HG03175 (cell line): ENCODE results near the gene KIF19.

Experiments used
- ATAC-seq: cut with Tn5 transposase; IDR thresholded peaks from one replicate; pipeline ENCODE4 v1.9.1; 2021; ENCODE audit warnings: mild to moderate bottlenecking, moderate library complexity; ENCODE audit not compliant: unreplicated experiment

Gene KIF19

GRCh38 chr17:74359916-74360315 is 33.9 kb downstream of the KIF19 start:
- ATAC-seq, result no peak

GRCh38 chr17:74360899-74361229 is 34.8 kb downstream of the KIF19 start:
- ATAC-seq, result no peak

GRCh38 chr17:74361230-74362068 is 35.4 kb downstream of the KIF19 start, which contains the start of gene BTBD17:
TSS of gene BTBD17 (minus strand) at chr17:74361868. CDS start at chr17:74361819, 49 bp downstream.
- no peak for ATAC-seq

- ATAC-seq, result no peak
These were observed 36.0 kb downstream of the KIF19 start for GRCh38 chr17:74362069-74362405.

GRCh38 chr17:74362810-74363498 is 36.9 kb downstream of the KIF19 start:
- no peak for ATAC-seq

GRCh38 chr17:74367206-74367605 is 41.2 kb downstream of the KIF19 start, which contains the start of gene GPR142:
TSS of gene GPR142 (plus strand) at chr17:74367506. CDS start at chr17:74369541, 2,035 bp downstream.
- ATAC-seq, result no peak

GRCh38 chr17:74368341-74369081 is 42.5 kb downstream of the KIF19 start:
- ATAC-seq, result no peak

- ATAC-seq, result no peak
These were observed 43.2 kb downstream of the KIF19 start for GRCh38 chr17:74369221-74369620.

GRCh38 chr17:74369665-74370490 is 43.9 kb downstream of the KIF19 start:
- no peak for ATAC-seq

- ATAC-seq, result no peak
These were observed 45.7 kb downstream of the KIF19 start for GRCh38 chr17:74371653-74372147.

- ATAC-seq, result no peak
These were observed 46.4 kb downstream of the KIF19 start for GRCh38 chr17:74372426-74372825.

GRCh38 chr17:74373838-74374606 is 48.0 kb downstream of the KIF19 start:
- ATAC-seq, result no peak

- ATAC-seq, result no peak
These were observed 48.8 kb downstream of the KIF19 start for GRCh38 chr17:74374858-74375257.

- peak; percentile 53 for ATAC-seq
These were observed 53.6 kb downstream of the KIF19 start for GRCh38 chr17:74379495-74380085.

- no peak for ATAC-seq
These were observed 54.3 kb downstream of the KIF19 start for GRCh38 chr17:74380086-74380958.

GRCh38 chr17:74380959-74381808 is 55.2 kb downstream of the KIF19 start:
- no peak for ATAC-seq

GRCh38 chr17:74383141-74383540 is 57.1 kb downstream of the KIF19 start:
- no peak for ATAC-seq
